ENCODE data around the gene ETV5.
"Not testable (repeated sequence)": the region's sequence is repeated elsewhere in the genome, so short reads cannot be mapped to it uniquely, and the experiment has no call there.

ETV5 gene

DNA sequence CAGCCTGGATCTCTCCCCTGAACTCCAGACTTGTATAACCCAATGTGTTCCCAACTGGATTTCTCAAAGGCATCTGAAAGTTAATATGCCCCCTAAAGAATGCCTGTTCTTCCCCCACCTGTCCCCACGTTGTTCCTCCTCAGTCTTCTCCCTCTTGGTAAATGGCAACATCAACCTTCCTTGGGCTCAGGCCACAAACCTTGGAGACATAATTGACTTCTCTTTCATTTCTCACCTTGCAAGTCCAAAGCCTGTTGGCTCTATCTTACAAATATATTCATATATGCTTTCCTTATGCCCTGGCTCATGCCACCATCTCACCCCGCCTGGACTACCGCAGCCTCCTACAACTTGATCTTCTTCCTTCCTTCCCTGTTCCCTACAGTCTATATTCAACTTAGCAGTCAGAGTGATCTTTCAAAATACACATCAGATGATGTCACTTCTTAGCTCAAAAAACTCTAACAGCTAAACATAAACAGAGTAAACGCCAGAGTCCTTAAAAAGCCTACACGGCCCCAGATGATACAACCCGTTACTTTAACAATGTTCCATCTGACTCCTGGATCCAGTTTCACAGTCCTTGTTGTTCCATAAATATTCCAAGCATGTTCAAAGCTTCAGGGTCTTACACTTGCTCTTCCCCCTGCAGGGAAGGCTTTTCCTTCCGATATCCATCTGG lies 66.2 kb downstream of the ETV5 start:
- Histone ChIP-seq H3K4me3 (no peak overlapping the region), H3K27ac (no peak overlapping the region)

GRCh38 chr3:186042036-186042435 lies 66.9 kb downstream of the ETV5 start:
- no peak overlapping the region for H3K27ac ChIP-seq
- H3K4me3 ChIP-seq, result no peak overlapping the region

DNA sequence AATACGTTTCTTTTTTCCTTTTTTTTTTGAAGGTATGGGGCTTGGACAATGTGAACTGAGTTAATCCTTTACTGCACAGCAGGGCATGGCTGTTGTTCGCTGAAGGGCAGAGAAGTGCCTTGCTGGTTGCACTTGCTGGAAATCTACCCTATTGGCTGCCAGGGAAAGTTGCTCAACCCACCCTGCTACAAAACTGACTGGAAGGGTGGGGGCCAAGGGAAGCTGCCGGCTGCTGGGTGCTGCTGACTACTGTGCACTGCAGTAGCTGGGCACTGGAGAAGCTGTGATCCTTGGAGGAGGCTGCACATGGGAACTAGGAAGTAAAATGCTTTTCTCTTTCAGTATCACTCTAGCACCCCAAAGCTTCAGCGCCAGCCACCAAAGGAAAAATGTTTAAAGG lies 70.5 kb downstream of the ETV5 start:
- Histone ChIP-seq H3K27ac (no peak overlapping the region), H3K4me3 (no peak overlapping the region)

DNA sequence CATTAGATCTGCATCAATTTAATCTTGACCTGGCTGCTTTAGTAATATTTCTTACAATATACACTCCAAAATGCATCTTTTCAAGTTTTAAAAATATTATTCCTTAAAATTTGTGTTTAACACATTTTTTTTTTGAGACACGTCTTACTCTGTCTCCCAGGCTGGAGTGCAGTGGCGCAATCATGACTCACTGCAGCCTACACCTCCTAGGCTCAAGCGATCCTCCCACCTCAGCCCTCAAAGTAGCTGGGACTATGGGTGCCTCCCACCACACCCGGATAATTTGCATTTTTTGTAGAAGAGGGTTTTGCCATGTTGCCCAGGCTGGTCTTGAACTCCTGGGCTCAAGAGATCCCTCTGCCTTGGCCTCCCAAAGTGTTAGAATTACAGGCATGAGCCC lies 73.6 kb downstream of the ETV5 start:
- Histone ChIP-seq H3K27ac (no peak overlapping the region), H3K4me3 (no peak overlapping the region)

GRCh38 chr3:186032321-186032720 lies 76.6 kb downstream of the ETV5 start:
- Histone ChIP-seq H3K4me3 (no peak overlapping the region), H3K27ac (no peak overlapping the region)

GRCh38 chr3:186025993-186026392 lies 82.9 kb downstream of the ETV5 start:
- not testable (repeated sequence) for H3K27ac ChIP-seq, H3K4me3 ChIP-seq

DNA sequence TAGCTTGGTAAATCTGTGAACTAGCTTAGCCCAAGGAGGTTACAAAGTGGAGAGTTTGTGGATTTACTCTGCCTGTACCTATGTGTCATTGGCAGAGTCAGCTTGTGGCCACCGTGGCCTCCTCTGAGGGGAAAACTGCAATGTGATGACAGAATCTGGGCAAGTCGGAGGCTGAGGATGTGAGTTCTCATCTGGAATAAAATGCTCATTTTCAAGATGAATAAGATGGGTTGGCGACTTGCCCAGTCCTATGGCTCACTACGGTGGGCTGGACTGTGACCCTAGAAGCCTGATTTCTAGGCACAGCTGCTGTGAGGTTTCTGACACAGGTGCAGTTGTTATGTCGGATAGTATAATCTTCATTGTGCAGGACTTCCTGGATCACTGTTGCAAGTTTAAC lies 83.7 kb downstream of the ETV5 start:
- Histone ChIP-seq H3K4me3 (no peak overlapping the region), H3K27ac (no peak overlapping the region)

DNA sequence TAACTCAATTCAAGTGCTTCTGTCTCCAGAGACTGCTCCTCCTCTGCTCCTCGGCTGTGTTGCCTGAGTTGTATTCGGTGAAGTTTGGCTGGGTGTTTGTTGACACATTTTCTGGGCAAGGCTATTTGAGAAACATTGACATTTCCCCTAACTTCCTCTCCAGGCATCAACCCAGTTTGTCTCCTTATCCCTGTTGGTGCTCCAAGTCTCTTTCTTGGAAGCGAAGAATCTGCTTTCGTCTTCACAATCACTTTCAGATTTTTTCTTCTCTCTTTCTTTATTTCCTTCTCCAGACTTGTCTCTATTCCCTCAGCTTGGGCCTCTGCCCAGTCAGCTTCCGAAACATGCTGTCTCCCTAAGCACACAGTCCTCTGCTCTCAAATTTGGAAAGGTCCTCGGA lies 84.7 kb downstream of the ETV5 start:
- H3K27ac ChIP-seq, result peak overlapping the region in 1 of 21 experiments; percentile 42
- no peak overlapping the region for H3K4me3 ChIP-seq

GRCh38 chr3:186022931-186023330 lies 86.0 kb downstream of the ETV5 start:
- Histone ChIP-seq H3K27ac (peak overlapping the region in 1 of 21 experiments; percentile 7), H3K4me3 (no peak overlapping the region)

- H3K4me3 ChIP-seq, result no peak overlapping the region
- peak overlapping the region in 2 of 21 experiments; percentile 20 to 52 for H3K27ac ChIP-seq
These were observed 87.1 kb downstream of the ETV5 start for GRCh38 chr3:186021673-186022362.

DNA sequence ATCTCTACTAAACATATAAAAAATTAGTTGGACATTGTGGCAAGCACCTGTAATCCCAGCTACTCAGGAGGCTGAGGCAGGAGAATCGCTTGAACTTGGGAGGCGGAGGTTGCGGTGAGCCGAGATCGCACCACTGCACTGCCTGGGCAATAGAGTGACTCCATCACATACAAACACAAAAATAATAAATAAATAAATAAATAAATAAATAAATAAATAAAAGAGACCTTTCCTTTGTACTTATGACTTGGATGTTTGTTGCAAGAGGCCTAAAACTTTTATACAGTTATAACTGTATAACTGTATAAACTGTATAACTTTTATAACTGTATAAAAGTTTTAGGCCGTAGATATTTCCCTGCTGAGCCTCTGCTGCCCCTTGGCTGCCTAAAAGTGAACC lies 87.6 kb downstream of the ETV5 start:
- not testable (repeated sequence) for H3K4me3 ChIP-seq

DNA sequence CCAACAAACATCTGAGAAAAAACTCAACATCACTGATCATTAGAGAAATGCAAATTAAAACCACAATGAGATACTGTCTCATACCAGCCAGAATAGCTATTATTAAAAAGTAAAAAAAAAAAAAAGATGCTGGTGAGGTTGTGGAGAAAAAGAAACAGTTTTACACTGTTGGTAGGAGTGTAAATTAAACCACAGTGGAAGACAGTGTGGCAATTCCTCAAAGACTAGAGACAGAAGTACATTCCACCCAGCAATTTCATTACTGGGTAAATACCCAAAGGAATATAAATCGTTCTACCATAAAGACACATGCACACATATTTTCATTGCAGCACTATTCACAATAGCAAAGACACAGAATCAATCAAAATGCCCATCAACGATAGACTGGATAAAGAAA lies 89.6 kb downstream of the ETV5 start:
- H3K27ac ChIP-seq, H3K4me3 ChIP-seq: not testable (repeated sequence)

More for the DNA sequence above, 87.6 kb downstream of the ETV5 start:
- H3K27ac ChIP-seq, result peak overlapping the region in 1 of 21 experiments; percentile 20

DNA sequence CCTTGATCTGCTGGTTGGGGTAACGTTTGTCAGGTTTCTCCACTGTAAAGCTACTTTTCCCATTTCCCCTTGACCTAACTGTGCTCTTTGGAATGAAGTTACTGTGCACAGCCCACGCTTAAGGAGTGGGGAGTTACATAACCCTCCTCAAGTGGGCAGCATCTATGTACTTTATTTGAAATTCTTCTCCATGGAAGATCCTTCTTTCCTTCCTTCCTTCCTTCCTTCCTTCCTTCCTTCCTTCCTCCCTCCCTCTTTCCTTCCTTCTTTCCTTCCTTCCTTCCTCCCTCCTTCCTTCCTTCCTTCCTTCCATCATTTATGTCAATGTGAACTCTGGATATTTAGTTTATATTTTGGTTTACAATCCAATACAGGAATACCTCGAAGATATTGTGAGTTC lies 94.0 kb downstream of the ETV5 start:
- no peak overlapping the region for H3K27ac ChIP-seq

GRCh38 chr3:186013312-186013711 lies 95.6 kb downstream of the ETV5 start:
- H3K4me3 ChIP-seq, result no peak overlapping the region
- H3K27ac ChIP-seq, result no peak overlapping the region

More for the DNA sequence above, 94.0 kb downstream of the ETV5 start:
- no peak overlapping the region for H3K4me3 ChIP-seq

DNA sequence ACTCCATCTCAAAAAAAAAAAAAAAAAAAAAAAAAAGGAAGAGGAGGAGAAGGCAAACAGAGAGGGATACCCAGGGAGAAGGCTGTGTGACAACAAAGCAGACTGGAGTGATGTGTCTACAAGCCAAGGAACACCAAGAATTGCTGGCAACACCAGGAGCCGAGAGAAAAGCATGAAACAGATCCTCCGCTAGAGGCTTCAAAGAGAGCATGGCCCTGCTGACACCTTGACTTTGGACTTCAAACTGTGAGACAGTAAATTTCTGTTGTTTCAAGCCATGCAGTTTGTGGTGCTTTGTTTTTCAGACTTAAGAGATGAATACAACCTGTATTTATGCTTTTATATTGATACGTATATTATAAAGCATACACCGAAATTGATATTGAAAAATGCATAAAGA lies 96.8 kb downstream of the ETV5 start:
- Histone ChIP-seq H3K27ac (no peak overlapping the region), H3K4me3 (no peak overlapping the region)

GRCh38 chr3:186004671-186005070 lies 104.2 kb downstream of the ETV5 start:
- Histone ChIP-seq H3K4me3 (no peak overlapping the region), H3K27ac (no peak overlapping the region)

DNA sequence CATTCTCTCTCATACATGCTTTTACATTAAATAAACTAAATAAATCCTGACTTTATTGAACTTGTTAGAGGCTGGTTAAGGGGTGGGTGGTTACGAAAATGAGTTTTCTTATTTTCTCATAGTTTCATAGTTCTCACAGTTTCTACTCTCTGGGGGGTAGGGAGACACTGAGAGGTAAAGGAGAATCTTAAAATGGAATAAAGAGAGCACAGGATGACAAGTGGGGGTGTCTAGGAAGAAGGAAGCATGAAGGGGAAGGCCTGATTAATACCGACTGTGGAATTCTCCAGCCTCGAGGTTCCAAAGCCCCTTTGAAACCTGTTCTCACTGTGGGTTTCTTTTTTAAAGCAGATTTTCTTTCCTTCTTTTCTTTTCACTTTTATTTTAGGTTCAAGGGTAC lies 104.7 kb downstream of the ETV5 start:
- H3K27ac ChIP-seq, result no peak overlapping the region
- H3K4me3 ChIP-seq, result no peak overlapping the region

DNA sequence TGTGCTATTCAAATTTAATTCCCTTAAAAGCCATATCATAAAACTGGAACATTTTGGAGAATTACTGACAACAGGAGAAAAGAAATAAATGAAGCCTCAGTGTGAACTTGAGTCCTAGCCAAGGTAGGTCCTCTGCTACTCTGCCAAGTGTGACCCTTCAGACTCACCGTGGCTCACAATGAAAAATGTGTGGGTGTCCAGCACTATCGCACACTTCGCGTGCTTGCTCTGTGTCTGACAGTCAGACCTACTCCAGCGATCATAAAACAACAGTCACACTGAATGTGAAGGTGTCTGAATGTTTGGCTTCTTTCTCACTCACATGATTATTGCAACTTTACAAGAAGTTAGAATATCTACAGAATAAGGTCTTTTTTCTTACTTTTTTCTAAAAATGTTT lies 105.3 kb downstream of the ETV5 start:
- Histone ChIP-seq H3K4me3 (no peak overlapping the region), H3K27ac (no peak overlapping the region)

GRCh38 chr3:186002884-186003472 lies 105.9 kb downstream of the ETV5 start:
- Histone ChIP-seq H3K27ac (no peak overlapping the region), H3K4me3 (no peak overlapping the region)

DNA sequence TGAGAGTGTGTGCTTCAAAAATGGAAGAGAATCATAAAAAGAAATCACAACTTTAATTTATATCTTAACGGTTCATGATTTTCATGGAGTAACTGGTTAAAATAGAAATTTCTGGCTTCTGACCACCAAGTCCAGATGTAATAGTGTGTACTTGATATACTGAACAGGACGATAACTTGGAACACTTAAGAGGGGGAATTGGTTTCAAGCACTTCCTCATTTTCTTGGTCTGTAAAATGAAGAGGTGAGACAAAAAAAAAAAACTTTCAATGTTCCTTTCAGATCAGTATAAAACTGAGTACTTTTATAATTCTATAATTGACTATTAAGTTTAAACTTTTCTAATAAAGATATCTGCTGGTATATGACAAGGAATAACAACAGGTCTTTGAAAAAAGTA lies 107.0 kb downstream of the ETV5 start:
- Histone ChIP-seq H3K27ac (no peak overlapping the region), H3K4me3 (no peak overlapping the region)

- Histone ChIP-seq H3K27ac (no peak overlapping the region), H3K4me3 (no peak overlapping the region)
These were observed 109.7 kb downstream of the ETV5 start for GRCh38 chr3:185999221-185999620.

Data from skin epidermis (tissue), 12 donors.